Inflammatory macrophage (primary cell): ENCODE measurements around the gene IQCK.

Experiments
- DNase-seq, 2 donors: peaks; one replicate each; pipeline ENCODE4 v3.0.0-alpha.2; 2020 to 2022

Gene IQCK

DNA sequence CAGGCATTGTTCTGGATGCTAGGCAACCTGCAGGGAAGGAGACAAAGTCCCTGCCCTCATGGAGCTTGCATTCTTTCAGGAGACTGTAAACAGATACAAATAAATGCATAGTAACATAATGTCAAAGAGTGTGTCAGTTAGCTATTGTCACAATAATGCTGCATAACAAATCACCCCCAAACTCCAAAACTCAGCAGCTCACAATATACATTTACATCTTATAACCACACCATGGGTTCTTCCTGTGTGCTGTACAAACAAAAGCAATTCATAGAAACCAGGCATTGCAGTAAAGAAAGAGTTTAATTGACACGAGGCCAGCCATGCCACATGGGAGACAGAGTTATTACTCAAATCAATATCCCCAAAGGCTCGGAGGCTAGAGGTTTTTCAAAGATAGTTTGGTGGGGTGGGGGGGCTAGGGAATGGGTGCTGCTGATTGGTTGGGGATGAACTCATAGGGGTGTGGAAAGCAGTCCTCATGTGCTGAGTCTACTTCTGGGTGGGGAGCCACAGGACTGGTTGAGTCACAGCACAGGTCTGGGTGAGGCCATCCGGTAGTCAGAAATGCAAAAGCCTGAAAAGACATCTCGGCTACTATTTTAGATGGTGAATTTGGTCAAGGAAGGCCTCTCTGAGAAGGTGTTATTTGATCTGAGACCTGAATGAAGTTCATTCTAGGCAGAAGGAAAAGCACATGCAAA, 87.5 kb downstream of the IQCK start:
- no peak for DNase-seq

DNA sequence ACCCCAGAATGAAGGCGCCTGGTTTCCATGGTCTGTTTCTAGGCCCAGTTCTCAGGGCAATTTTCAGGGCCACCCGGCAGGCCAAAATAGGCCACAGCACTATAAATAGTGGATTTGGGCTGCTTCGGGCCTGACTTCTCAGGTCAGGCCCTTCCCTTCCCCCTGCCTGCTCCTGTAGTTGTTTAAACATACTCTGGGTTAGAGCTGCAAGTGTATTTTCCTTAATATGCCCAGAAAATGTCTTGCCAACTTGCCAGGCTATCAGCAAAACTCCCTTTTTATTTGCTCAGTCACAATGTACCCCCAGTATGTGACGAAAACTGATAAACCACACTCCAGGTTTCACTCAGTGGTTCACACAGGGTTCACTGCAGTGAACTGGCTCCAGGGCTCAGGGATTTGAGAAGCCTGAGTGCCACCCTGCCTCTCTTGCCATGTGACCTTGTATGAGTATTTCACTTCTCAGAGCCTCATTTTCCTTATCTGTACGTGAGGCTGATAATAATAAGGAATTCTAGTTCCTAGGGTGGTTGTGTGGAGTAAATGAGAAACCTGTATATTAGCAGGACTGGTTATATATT, 90.1 kb downstream of the IQCK start:
- no peak for DNase-seq

DNA sequence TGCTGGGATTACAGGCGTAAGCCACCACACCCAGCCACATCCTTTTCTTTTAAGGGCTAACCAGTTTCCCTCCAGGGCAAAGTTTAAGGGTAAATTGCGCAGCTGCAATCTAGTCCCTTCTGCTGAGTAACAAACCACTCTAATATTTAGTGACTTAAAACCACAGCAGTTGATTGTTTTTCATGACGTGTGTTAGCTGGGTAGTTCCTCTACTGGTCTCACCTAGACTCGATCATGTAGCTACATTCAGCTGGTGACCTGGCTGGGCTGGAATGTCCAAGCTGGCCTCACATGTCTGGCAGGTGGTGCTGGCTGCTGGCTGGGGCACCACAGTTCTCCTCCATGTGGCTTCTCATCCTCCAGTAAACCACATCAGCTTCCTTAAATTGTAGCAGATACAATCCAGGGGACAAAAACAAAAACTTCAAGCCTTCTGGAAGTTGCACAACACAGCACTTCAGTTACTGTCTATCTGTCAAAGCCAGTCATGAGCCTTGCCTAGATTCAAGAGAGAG, 91.1 kb downstream of the IQCK start:
- DNase-seq, result peak; percentile 50 to 71

DNA sequence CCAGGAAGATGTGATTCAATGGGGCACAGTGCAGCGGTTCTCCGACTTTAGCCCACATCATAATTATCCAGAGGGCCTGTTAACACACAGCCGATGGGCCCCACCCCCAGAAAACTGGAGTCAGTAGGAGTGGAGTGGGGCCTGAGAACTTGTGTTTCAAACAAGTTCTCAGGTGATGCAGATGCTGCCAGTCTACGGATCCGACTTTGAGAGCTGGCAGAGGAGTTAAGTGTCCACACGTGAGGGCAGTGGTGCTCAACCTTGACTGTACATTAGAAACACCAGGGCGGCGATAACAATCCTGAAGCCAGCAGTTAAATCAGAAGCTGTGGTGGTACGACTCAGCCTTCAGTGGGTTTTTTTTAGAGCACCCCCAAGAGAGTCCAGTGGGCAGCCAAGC, 91.6 kb downstream of the IQCK start:
- DNase-seq, result no peak

DNA sequence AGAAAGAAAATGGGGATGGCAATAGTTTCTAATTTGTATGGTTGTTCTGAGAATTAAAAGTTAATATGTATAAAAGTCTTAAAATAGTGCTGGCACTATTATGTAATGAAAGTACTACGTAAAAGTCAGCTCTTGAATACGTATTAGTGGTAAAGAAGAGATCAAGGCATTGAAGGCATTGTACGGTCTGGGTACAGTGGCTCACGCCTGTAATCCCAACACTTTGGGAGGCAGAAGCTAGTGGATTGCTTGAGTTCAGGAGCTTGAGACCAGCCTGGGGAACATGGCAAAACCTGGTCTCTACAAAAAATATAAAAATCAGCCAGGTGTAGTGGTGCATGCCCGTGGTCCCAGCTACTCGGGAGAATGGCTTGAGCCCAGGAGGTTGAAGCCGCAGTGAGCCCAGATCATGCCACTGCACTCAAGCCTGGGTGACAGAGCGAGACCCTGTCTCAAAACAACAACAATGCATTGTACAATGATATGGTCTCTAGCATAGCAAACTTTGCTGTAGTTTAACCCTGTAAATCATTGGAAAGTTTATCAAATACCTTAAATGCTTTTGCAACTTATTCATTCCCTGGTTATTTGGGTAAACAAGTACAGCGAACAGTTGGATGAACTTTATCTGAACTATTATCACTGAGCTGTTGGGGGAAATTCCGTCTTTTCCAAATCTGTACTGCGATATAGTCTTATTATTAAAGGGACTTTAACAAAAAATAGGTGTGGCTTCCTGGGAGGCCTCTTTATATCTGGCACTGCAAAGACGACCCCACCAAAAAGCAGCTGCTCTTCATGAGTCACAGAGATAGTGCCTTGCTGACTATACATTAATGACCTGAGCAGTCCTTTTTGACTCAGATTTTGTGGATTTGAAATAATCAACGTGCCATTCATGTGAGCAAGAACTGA, 93.0 kb downstream of the IQCK start:
- no peak for DNase-seq

DNA sequence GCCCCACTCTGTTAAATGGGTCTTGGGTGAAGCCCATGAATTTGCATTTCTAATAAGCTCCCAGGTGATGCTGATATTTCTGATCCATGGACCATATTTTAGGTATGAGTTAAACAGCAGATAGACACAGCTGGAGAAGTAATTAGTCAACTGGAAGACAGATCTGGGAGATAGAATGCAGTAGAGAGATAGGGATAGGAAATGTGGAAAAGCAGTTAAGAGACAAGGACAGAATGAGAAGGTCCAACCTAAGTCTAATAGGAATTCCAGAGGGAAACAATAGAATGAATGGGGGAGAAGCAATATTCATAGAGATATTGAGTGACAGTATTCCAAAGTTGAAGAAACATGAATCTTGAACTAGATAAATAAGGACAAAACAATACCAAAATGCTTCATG, 94.9 kb downstream of the IQCK start:
- DNase-seq, result no peak

DNA sequence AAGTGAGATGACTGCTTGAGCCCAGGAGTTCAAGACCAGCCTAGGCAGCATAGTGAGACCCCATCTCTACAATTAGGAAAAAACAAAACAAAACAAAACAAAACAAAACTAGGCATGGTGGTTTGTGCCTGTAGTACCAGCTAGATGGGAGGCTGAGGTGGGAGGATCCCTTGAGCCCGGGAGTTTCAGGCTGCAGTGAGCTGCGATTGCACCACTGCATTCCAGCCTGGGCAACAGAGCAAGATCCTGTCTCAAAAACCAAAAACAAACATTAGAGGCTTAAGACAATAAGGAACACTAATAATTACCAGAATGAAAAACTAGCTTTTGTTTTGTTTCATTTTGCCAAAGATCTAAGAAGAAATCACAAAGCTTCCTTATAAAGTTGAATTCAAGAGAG, 97.3 kb downstream of the IQCK start:
- DNase-seq, result no peak

DNA sequence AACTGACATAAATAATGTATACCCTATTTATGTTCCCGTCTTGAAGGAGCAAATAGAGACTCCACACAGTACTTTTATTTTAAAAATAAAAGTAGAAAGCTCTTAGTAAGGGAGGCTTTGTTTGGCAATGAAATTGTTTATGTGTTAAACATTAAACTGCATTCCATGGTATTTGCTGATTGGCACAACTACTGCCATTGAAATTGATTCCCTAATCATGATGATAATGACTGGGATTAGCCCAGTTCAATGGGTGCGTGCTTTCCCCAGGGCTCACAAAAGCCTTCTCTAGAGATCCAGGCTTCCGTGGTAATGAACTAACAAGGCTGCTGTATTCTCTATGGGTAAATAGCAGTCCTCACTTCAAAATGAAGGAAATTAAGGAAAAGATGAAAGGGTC, 99.1 kb downstream of the IQCK start:
- no peak for DNase-seq

DNA sequence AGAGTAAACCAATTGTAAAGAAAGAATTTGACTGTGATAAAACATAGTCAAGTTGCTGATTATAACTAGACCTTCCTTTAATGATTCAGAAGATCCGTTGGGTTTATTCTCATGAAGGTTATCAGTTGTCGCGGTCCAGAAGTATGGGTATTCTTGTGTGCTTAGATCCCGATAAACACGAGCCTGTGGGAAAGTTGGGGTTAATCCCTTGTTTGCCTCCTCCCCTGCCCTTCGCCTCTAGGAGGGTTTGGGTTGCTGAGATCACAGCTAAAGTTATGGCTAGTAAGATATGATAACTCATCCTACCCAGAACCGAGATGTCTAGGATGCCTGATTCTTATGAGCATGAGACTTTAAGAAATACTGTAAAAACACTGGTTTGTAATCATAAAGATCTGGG, 99.8 kb downstream of the IQCK start:
- no peak for DNase-seq

DNA sequence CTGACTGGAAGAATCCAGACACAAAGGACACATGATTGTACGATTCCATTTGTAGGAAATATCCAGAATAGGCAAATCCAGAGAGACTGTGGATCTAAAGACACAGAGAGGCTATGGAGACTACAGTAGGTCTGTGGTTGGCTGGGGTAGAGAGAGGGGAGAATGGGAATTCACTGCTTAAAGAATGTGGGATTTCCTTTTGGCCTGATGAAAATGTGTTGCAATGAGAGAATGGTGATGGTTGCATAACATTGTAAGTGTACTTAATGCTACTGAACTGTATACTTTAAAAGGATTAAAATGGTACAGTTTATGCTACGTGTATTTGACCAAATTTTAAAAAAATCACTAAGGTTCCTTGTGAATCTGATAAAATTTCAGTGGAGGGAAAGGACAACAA, 104.5 kb downstream of the IQCK start:
- peak in 1 of 2 donors; percentile 30 for DNase-seq

DNA sequence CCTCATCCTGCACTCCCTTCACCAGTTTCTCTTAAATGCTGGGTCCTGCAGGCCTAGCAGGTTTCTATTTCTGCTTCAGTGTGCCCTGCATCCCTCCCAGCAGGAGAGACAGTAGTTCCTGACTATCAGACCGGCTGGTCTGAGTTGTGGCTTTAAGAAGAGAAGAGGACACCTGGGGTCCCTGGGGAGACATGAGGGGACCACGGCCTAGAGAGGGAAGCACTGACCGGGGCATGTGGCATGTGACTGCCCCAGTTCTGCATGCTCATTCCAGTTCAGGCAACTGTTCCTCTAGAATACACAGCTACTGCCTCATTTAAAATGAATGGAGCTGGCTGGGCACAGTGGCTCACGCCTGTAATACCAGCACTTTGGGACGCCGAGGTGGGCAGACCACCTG, 105.3 kb downstream of the IQCK start:
- no peak for DNase-seq

DNA sequence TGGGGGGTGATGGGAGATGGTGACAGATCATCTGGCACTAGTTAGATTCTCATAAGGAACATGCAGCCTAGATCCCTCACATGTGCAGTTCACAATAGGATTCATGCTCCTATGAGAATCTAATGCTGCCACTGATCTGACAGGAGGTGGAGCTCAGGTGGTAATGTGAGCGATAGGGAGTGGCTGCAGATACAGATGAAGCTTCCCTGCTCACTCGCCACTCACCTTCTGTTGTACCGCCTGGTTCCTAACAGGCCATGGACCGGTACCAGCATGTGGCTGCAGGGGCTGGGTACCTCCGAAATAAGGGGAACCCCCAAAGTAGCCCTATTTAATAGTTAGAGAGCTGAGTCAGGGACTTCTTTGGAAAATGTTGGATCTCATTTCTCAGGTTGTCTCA, 106.1 kb downstream of the IQCK start:
- no peak for DNase-seq

DNA sequence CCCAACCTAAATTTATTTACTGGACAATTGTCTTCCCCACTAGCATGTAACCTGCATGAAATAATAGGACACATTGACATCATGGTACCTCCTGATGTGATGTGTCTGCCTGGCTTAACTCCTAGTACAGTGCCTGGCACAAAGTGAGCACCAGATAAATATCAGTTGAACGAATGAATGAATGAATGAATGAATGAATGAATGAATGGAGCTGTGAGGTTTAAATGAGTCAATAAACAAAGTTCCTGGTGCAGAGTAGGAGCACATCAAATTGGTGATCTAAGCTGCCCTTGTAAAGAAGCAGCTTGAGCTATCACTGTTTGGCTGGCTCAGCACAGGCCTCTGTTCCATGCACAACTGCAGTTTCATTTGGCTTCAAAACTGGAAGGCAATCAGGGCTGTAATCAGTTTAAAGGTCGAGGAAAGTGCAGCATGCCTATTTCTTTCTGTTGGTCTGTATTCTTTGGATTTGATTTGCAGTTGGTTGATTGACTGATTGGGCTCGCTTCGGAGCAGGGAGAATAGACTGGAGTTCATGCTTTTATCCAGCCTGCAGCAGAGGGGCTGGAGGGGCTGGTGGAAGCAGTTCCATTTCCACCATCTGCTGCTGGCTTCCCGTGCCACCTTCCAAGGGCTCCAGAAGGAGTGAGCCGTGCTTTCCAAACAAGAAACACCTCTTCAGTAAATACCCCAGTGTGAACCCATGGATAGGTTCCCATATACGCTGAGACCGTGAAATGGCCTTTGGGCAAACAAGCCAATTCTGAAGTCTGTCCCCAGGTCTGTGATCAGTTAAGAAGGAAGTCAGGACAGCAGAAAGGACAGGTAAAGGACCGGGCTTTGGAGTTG, 112.0 kb downstream of the IQCK start:
- DNase-seq, result no peak

DNA sequence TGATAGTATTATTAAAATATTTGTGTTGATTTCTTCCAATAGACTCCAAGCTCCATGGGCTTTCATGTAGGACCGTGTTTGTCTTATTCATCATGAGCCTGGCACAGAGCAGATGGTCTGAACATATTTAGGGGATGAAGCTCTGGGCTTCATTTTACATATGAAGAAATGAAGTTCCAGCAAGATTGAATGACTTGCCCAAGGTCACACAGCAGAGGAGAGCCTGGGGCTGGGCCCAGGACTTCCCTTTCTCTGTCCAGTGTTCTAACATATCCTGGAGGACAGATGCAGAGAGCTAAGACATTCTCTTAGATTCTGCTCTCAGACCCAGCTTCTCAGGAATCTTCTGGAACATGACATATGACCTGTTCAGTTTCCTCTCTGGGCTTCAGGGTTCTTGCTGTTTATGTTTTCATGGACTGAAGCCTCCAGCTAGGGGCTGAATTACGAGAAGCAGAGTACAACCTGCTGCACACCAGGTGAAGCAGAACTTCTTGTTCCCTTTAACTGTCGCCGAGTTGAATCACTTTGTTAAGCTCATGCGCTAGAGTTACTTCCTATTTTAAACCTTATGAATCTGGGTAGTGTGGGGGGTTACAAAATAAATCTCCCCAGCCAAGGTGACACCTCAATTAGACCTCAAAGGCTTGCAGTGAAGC, 113.0 kb downstream of the IQCK start:
- DNase-seq, result no peak

DNA sequence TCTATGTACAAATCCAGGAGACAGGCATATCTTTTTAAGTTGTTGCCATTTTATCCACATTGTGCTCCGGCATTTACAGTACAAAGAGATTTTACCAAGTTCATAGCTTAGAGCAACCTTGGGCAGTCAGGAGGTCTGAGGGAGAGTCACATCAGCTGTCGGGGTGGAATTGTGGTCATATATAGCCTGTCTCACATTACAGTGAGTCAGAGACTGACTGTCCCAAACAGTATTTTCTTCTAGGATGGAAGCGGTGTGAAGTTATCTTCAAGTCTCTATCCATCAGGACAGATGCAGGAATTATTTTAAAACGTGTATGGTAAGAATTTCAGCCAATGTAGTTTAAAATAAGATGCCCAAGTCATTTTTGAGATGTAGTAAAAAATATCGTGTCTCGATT, 113.6 kb downstream of the IQCK start:
- no peak for DNase-seq

DNA sequence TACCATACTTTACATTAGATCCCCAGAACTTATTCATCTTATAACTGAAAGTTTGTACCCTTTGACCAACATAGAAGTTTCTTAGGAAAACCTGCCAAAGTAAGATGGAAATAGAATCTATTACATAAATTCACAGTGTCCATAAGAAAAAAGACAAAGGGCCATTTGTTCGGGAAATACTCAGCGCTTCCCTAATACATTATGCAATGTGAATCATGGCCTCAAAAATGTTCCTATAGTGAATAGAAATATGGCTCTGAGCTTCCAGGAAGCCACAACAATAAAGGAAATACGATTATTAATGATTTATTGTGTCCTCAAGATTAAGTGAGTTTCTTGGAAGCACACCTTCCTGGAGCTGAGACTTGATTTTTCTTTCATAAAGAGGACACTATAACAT, 115.1 kb downstream of the IQCK start:
- no peak for DNase-seq

DNA sequence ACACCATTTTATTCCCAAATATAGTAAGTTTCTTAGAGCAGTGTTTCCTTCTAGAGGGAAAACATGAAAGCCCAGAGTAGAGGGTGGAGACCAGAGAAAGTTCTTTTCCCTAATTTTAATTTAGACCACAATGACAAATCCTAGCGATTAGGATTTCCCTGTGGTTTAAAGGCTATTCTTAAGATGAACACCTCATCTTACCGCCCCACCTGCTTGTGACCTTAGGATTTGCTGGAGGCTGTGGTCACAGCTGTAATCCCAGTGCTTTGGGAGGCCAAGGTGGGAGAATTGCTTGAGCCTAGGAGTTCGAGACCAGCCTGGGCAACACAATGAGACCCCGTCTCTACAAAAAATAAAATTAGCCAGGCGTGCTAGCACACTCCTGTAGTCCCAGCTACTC, 115.5 kb downstream of the IQCK start:
- no peak for DNase-seq

DNA sequence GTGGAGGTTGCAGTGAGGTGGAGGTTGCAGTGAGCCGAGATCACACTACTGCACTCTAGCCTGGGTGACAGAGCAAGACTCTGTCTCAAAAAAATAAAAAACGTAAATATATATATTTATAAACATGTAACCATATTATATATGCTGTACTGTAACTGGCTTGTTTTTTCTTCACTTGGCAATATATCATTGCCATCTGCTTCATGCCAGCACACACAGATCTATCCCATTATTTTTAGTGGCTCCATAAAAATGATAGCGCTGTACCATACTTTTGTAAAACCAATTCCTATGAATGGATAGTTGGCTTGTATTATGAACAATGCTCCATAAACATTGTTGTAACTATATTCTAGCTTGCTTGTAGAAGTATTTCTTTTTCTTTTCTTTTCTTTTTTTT, 117.1 kb downstream of the IQCK start:
- DNase-seq, result no peak

DNA sequence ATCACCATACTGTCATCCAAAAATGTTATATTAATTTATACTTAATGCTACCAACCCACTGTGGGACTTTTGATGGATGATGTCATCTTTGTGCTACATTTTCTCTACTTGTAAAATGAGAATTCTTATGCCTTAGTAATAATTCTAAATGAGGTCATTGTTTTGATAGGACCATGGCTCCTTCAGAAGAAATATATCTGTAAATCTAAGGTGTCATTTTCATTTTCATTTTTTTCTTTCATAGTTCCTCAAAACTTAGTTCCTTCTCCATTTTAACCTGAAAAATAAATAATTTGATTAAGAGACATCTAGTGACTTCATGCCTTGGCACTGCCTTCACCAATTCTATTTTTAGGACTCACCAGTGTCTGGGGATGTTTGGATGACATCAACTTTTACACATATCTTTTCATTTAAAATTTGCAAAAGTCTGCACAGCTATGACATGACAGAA, 117.9 kb downstream of the IQCK start:
- no peak for DNase-seq

DNA sequence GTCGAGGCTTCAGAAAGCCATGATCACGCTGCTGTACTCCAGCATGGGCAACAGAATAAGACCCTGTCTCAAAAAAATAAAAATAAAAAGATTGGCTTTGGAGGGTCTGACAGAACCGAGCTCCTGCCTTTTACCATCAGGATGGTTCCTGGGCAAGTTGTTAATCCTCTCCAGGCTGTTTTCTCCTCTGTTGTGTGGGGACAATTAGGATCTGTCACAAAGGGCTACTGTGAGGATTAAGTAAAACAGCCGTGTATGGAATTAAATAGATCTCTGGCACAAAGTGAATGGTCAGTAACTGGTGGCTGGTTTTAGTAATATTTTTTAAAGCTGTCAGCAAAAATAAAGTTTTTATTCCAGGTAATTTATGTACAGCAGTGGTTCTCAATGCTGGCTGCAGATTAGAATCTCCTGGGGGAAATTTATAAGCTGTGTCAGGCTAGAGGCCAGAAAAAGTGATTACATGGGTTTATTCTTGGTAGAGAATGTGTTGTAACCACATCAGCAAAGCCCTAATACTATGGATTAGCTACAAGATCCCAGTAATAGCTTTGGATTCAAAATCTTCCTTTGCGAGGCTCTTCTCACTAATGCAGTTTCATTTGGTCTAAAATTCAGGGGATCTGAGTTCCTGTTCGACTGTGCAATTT, 119.4 kb downstream of the IQCK start:
- DNase-seq, result no peak

DNA sequence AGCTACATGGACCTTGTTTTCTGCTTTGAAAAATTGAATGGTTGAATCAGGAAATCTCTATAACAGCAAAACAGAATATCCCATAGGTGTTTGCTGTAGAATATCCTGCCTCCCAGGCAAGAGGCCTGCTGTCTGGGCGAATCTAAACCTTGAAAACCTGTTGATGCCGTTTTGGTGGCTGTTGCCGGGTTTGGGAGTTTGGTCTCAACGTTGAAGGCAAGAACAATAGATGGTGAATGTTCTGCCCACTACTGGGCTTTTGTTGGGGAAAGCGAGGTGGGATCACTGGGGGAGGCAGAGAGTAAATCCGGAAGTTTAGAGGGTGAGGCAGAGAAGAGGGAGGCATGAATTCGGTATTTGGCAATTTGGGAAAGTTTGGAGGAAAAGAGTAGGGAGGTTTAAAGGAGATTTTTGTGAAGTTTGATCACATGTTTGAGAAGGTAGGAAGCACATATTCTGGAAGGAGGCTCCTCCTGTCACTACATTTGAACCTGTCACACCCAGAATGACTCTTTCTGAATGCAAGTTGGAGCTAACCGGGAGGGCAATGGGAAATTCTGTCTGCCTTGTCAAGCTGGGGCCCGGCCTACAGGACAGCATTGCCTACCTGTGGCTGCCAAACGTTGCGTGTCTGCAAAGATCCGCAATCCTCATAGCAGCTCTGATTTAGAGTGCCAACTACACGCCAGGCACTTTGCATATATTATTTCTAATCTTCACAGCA, 120.1 kb downstream of the IQCK start:
- no peak for DNase-seq
